Testis (tissue), 2 donors: Measurements from ENCODE around the gene SHANK1.
"Not testable (repeated sequence)": the region's sequence is repeated elsewhere in the genome, so short reads cannot be mapped to it uniquely, and the experiment has no call there.

Source experiments
- POLR2A ChIP-seq: fragments of 450-650 bp; IDR thresholded peaks from one replicate; pipeline ENCODE4 v1.6.1; 2017; ENCODE audit warnings: antibody characterized with exemption, mild to moderate bottlenecking, moderate library complexity
- TF ChIP-seq, protein P1 (sequence below), 3 experiments: fragments of 450-650 bp in 2 of 3; fragments of 200-600 bp in 1 of 3; sonication (generic) in 1 of 3; IDR thresholded peaks; one replicate each; pipeline ENCODE4 v1.5.1; 2016 to 2019; ENCODE audit warnings: antibody characterized with exemption in 3 of 3, mild to moderate bottlenecking in 2 of 3, moderate library complexity in 1 of 3

DNA sequence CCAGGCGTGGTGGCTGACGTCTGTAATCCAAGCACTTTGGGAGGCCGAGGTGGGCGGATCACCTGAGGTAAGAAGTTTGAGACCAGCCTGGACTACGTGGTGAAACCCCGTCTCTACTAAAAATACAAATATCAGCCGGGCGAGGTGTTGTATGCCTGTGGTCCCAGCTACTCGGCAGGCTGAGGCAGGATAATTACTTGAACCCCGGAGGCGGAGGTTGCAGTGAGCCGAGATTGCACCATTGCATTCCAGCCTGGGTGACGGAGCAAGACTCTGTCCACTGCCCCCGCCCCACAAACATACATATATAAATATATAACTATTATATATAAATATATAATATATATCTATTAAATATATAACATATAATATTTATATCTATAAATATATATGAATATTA lies 27.5 kb upstream of the SHANK1 start:
- not testable (repeated sequence) for TF ChIP-seq POLR2A
- TF ChIP-seq, protein P1, sequence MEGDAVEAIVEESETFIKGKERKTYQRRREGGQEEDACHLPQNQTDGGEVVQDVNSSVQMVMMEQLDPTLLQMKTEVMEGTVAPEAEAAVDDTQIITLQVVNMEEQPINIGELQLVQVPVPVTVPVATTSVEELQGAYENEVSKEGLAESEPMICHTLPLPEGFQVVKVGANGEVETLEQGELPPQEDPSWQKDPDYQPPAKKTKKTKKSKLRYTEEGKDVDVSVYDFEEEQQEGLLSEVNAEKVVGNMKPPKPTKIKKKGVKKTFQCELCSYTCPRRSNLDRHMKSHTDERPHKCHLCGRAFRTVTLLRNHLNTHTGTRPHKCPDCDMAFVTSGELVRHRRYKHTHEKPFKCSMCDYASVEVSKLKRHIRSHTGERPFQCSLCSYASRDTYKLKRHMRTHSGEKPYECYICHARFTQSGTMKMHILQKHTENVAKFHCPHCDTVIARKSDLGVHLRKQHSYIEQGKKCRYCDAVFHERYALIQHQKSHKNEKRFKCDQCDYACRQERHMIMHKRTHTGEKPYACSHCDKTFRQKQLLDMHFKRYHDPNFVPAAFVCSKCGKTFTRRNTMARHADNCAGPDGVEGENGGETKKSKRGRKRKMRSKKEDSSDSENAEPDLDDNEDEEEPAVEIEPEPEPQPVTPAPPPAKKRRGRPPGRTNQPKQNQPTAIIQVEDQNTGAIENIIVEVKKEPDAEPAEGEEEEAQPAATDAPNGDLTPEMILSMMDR (IDR thresholded peaks at IDR 0.05) = not testable (repeated sequence)
